Activated T-cell treated with anti-CD3 and anti-CD28 coated beads for 48 hours (primary cell): ENCODE data around the gene CCNDBP1.

ENCODE experiments used
- DNase-seq: peaks from one replicate; pipeline ENCODE4 v3.0.0-alpha.2; 2020; ENCODE audit warnings: low read depth

Gene CCNDBP1

GRCh38 chr15:43246261-43246774 lies 61.1 kb downstream of the CCNDBP1 start:
- DNase-seq = no peak
